ENCODE measurements around the gene TGFB3.

The TGFB3 gene

GRCh38 chr14:75939200-75939599, 42.6 kb downstream of the TGFB3 start:
- TF ChIP-seq EZH2 (optimal IDR thresholded peaks at IDR 0.05; ENCODE audit: low read depth, low read length) (no peak), EZH2phosphoT487 (IDR thresholded peaks at IDR 0.05; ENCODE audit: low read length) (no peak), CTCF (IDR thresholded peaks at IDR 0.05; ENCODE audit: low read length) (no peak)

GRCh38 chr14:75934998-75935628, 46.7 kb downstream of the TGFB3 start:
- no peak overlapping the region for H3K9ac ChIP-seq (ENCODE audit: low read length)
- H3K9me2 ChIP-seq (replicated peaks; ENCODE audit: insufficient read depth, low read length) = no peaks in the 10 kb centered on the region
- H3F3A ChIP-seq (ENCODE audit: insufficient read depth, low read length) = no peaks in the 10 kb centered on the region
- no peak overlapping the region for H3K4me2 ChIP-seq (ENCODE audit: low read depth, low read length)
- no peaks in the 10 kb centered on the region for H4K20me1 ChIP-seq (ENCODE audit: insufficient read depth, low read length)
- H3K9me3 ChIP-seq (replicated peaks; ENCODE audit: insufficient read depth, low read length) = no peaks in the 10 kb centered on the region
- no peak for DNase-seq
- no peaks in the 10 kb centered on the region for H3K79me2 ChIP-seq (ENCODE audit: low read length)
- no peak overlapping the region for H3K4me3 ChIP-seq (ENCODE audit: low read length)
- no peak overlapping the region for H2AFZ ChIP-seq (ENCODE audit: low read length)
- H3K36me3 ChIP-seq (replicated peaks; ENCODE audit: insufficient read depth, low read length) = no peaks in the 10 kb centered on the region
- no peaks in the 10 kb centered on the region for H3K4me1 ChIP-seq (ENCODE audit: low read length)
- H3K27me3 ChIP-seq (replicated peaks; ENCODE audit: insufficient read depth, low read length) = no peaks in the 10 kb centered on the region
- TF ChIP-seq EZH2phosphoT487 (IDR thresholded peaks at IDR 0.05; ENCODE audit: low read length) (no peak), EZH2 (optimal IDR thresholded peaks at IDR 0.05; ENCODE audit: low read depth, low read length) (no peak)
- no peak overlapping the region for H3K27ac ChIP-seq (ENCODE audit: low read length)

More at GRCh38 chr14:75939200-75939599, 42.6 kb downstream of the TGFB3 start:
- Histone ChIP-seq H3K9me2 (replicated peaks; ENCODE audit: insufficient read depth, low read length) (no peaks in the 10 kb centered on the region), H3K27ac (ENCODE audit: low read length) (no peak overlapping the region), H3F3A (ENCODE audit: insufficient read depth, low read length) (no peaks in the 10 kb centered on the region), H3K4me3 (ENCODE audit: low read length) (no peak overlapping the region), H4K20me1 (ENCODE audit: insufficient read depth, low read length) (no peaks in the 10 kb centered on the region), H3K4me2 (ENCODE audit: low read depth, low read length) (no peak overlapping the region), H3K27me3 (replicated peaks; ENCODE audit: insufficient read depth, low read length) (no peaks in the 10 kb centered on the region), H2AFZ (ENCODE audit: low read length) (no peak overlapping the region), H3K4me1 (ENCODE audit: low read length) (no peaks in the 10 kb centered on the region), H3K9me3 (replicated peaks; ENCODE audit: insufficient read depth, low read length) (no peaks in the 10 kb centered on the region), H3K79me2 (ENCODE audit: low read length) (no peaks in the 10 kb centered on the region), H3K9ac (ENCODE audit: low read length) (no peak overlapping the region), H3K36me3 (replicated peaks; ENCODE audit: insufficient read depth, low read length) (no peaks in the 10 kb centered on the region)
- no peak for DNase-seq

- H3K4me3 ChIP-seq (ENCODE audit: low read length) = no peak overlapping the region
- H3K79me2 ChIP-seq (ENCODE audit: low read length) = no peaks in the 10 kb centered on the region
- DNase-seq = no peak
- no peaks in the 10 kb centered on the region for H4K20me1 ChIP-seq (ENCODE audit: insufficient read depth, low read length)
- no peak overlapping the region for H3K4me2 ChIP-seq (ENCODE audit: low read depth, low read length)
- H3K36me3 ChIP-seq (replicated peaks; ENCODE audit: insufficient read depth, low read length) = no peaks in the 10 kb centered on the region
- no peaks in the 10 kb centered on the region for H3K9me2 ChIP-seq (replicated peaks; ENCODE audit: insufficient read depth, low read length)
- no peak overlapping the region for H3K9ac ChIP-seq (ENCODE audit: low read length)
- H3K9me3 ChIP-seq (replicated peaks; ENCODE audit: insufficient read depth, low read length) = no peaks in the 10 kb centered on the region
- no peaks in the 10 kb centered on the region for H3F3A ChIP-seq (ENCODE audit: insufficient read depth, low read length)
- H3K27me3 ChIP-seq (replicated peaks; ENCODE audit: insufficient read depth, low read length) = no peaks in the 10 kb centered on the region
- H3K27ac ChIP-seq (ENCODE audit: low read length) = no peak overlapping the region
- TF ChIP-seq EZH2phosphoT487 (IDR thresholded peaks at IDR 0.05; ENCODE audit: low read length) = no peak
- no peak for TF ChIP-seq EZH2 (optimal IDR thresholded peaks at IDR 0.05; ENCODE audit: low read depth, low read length)
- TF ChIP-seq CTCF (IDR thresholded peaks at IDR 0.05; ENCODE audit: low read length) = no peak
- H3K4me1 ChIP-seq (ENCODE audit: low read length) = no peaks in the 10 kb centered on the region
- H2AFZ ChIP-seq (ENCODE audit: low read length) = no peak overlapping the region
Measured at GRCh38 chr14:75933712-75934296, 48.0 kb downstream of the TGFB3 start.

- Histone ChIP-seq H3K4me3 (ENCODE audit: low read length) (no peak overlapping the region), H3K27me3 (replicated peaks; ENCODE audit: insufficient read depth, low read length) (no peaks in the 10 kb centered on the region), H3K9me2 (replicated peaks; ENCODE audit: insufficient read depth, low read length) (no peaks in the 10 kb centered on the region), H3K27ac (ENCODE audit: low read length) (no peak overlapping the region), H3K36me3 (replicated peaks; ENCODE audit: insufficient read depth, low read length) (no peaks in the 10 kb centered on the region), H3K9ac (ENCODE audit: low read length) (no peak overlapping the region), H3K4me1 (ENCODE audit: low read length) (no peaks in the 10 kb centered on the region), H4K20me1 (ENCODE audit: insufficient read depth, low read length) (no peaks in the 10 kb centered on the region), H3K79me2 (ENCODE audit: low read length) (no peaks in the 10 kb centered on the region), H2AFZ (ENCODE audit: low read length) (no peak overlapping the region), H3F3A (ENCODE audit: insufficient read depth, low read length) (no peaks in the 10 kb centered on the region), H3K9me3 (replicated peaks; ENCODE audit: insufficient read depth, low read length) (no peaks in the 10 kb centered on the region), H3K4me2 (ENCODE audit: low read depth, low read length) (no peak overlapping the region)
- no peak for DNase-seq
- TF ChIP-seq EZH2 (optimal IDR thresholded peaks at IDR 0.05; ENCODE audit: low read depth, low read length) (no peak), EZH2phosphoT487 (IDR thresholded peaks at IDR 0.05; ENCODE audit: low read length) (no peak), CTCF (IDR thresholded peaks at IDR 0.05; ENCODE audit: low read length) (no peak)
Measured at GRCh38 chr14:75928690-75929181, 53.1 kb downstream of the TGFB3 start.
